Gastrocnemius medialis (tissue), 4 donors: ENCODE data around the gene CHST9. TPM values are rescaled to one million over a fixed set of nuclear protein-coding genes. Genes with fewer than 3 reads are reported as not detected.

Experiments
- ATAC-seq, 2 donors: fragments of 150-250 bp; one replicate each; pipeline ENCODE4 v1.9.1; 2016
- DNase-seq, 2 donors: peaks; one replicate each; pipeline ENCODE4 v3.0.0-alpha.2; 2019
- H3K27ac ChIP-seq, 4 donors: fragments of 200-600 bp; sonication (generic); 1 replicate in 1 of 4; 2 replicates in 3 of 4; pipeline ENCODE4 v1.5.1; 2016 to 2018; ENCODE audit warnings: mild to moderate bottlenecking in 2 of 4, moderate library complexity in 1 of 4
- H3K27me3 ChIP-seq, 3 donors: fragments of 200-600 bp; sonication (generic) in 2 of 3; 1 replicate in 1 of 3; 2 replicates in 2 of 3; pipeline versions ENCODE4 v1.5.1 to v1.6.0; 2016 to 2019; ENCODE audit warnings: mild to moderate bottlenecking in 1 of 3, moderate library complexity in 1 of 3
- H3K36me3 ChIP-seq, 2 donors: fragments of 200-600 bp; sonication (generic) in 1 of 2; one replicate each; pipeline ENCODE4 v1.5.1; 2017 to 2018
- H3K4me1 ChIP-seq, 2 donors: fragments of 200-600 bp; sonication (generic) in 1 of 2; one replicate each; pipeline ENCODE4 v1.5.1; 2016 to 2017; ENCODE audit warnings: mild to moderate bottlenecking in 2 of 2
- H3K4me3 ChIP-seq, 4 donors: fragments of 200-600 bp; sonication (generic) in 3 of 4; 1 replicate in 1 of 4; 2 replicates in 3 of 4; pipeline ENCODE4 v1.5.1; 2016 to 2019; ENCODE audit warnings: mild to moderate bottlenecking in 2 of 4
- H3K9me3 ChIP-seq, 3 donors: fragments of 200-600 bp; sonication (generic) in 2 of 3; 1 replicate in 1 of 3; 2 replicates in 2 of 3; pipeline ENCODE4 v1.5.1; 2016 to 2019
- POLR2A ChIP-seq, 2 donors: fragments of 450-650 bp; IDR thresholded peaks; one replicate each; pipeline ENCODE4 v1.6.1; 2017; ENCODE audit warnings: antibody characterized with exemption in 2 of 2, mild to moderate bottlenecking in 2 of 2, moderate library complexity in 2 of 2
- in situ Hi-C, 4 donors: fragments of 200-750 bp; cut with MboI; loops; one replicate each; pipeline versions ENCODE4 v1.15.0 to v1.8.0; 2017; ENCODE audit warnings: low sequenced_read_pairs in 4 of 4
- intact Hi-C: fragments of 100-400 bp; cut with DNase I; formaldehyde crosslinking; loops from one replicate; pipeline ENCODE4 v1.15.1; 2023; ENCODE audit warnings: low total_unique reads
- total RNA-seq, 4 donors: library from RNA; depleted of rRNA; stranded (reverse); fragments of >200 nt; gene quantifications; one replicate each; pipeline versions ENCODE4 v1.1.0 to v1.2.3, GENCODE V29; 2016
- TF ChIP-seq, protein P1 (sequence below), 5 experiments: fragments of 450-650 bp in 3 of 5; fragments of 200-600 bp in 2 of 5; sonication (generic) in 2 of 5; IDR thresholded peaks in 4 of 5; conservative IDR thresholded peaks in 1 of 5; 1 replicate in 4 of 5; 2 replicates in 1 of 5; pipeline ENCODE4 v1.5.1; 2016 to 2019; ENCODE audit warnings: antibody characterized with exemption in 5 of 5, mild to moderate bottlenecking in 3 of 5, moderate library complexity in 3 of 5

Gene CHST9
- total RNA-seq, 4 donors from 2014 or later = 0.07 TPM; not detected in 3

DNA sequence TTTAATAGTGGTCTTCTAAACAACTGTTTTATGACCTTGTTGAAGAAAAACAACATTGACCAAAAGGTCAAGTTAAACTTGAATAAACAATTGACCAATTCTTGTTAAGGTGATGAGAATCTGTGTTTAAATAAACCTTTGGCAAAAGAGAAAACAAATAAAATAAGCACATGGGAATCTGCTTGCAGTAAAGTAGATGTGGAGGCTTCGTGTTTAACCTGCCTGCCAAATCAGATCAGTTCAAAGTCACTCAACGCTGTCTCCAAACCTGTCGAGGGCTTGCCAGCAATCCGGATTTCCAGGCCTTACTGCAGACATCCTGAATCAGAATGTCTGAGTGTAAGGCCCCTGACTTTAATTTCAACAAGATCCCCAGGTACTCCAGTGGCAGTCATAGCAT, 264.5 kb downstream of the CHST9 start:
- DNase-seq = no peak
- TF ChIP-seq POLR2A (IDR thresholded peaks at IDR 0.05) = no peak
- TF ChIP-seq, protein P1, sequence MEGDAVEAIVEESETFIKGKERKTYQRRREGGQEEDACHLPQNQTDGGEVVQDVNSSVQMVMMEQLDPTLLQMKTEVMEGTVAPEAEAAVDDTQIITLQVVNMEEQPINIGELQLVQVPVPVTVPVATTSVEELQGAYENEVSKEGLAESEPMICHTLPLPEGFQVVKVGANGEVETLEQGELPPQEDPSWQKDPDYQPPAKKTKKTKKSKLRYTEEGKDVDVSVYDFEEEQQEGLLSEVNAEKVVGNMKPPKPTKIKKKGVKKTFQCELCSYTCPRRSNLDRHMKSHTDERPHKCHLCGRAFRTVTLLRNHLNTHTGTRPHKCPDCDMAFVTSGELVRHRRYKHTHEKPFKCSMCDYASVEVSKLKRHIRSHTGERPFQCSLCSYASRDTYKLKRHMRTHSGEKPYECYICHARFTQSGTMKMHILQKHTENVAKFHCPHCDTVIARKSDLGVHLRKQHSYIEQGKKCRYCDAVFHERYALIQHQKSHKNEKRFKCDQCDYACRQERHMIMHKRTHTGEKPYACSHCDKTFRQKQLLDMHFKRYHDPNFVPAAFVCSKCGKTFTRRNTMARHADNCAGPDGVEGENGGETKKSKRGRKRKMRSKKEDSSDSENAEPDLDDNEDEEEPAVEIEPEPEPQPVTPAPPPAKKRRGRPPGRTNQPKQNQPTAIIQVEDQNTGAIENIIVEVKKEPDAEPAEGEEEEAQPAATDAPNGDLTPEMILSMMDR (IDR thresholded peaks at IDR 0.05 in 4 of 5, conservative IDR thresholded peaks at IDR 0.05 in 1 of 5) = no peak
- no peak for ATAC-seq
- intact Hi-C loops (no loop called here), in situ Hi-C loops (no loop called here)
- Histone ChIP-seq H3K36me3 (no peaks in the 10 kb centered on the region), H3K27ac (no peak overlapping the region), H3K4me3 (no peak overlapping the region), H3K9me3 (no peaks in the 10 kb centered on the region), H3K27me3 (no peaks in the 10 kb centered on the region), H3K4me1 (peaks cover 0 to 5% of the 10 kb centered on the region in 2 donors)

DNA sequence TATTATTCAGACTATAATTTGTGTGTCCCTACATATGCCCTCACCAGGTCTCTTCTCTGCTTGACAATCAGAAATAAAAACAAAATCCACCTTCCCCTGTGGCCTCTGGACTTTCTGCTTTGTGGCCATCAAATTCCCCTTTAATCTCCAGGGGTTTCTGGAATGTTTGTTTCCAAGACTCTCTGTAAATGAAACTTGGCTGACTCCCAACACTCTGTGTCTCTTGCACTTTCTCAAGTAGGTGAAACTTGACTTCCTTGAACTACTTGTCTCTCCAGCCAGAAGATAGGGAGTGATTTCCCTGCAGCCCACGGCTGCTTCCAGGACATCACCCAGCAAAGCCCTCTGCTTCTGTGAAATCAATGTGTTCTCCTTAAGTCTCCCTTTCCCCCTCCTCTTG, 265.5 kb downstream of the CHST9 start:
- in situ Hi-C loops (no loop called here), intact Hi-C loops (no loop called here)
- Histone ChIP-seq H3K4me3 (no peak overlapping the region), H3K9me3 (no peaks in the 10 kb centered on the region), H3K36me3 (no peaks in the 10 kb centered on the region), H3K4me1 (no peaks in the 10 kb centered on the region), H3K27ac (no peak overlapping the region), H3K27me3 (no peaks in the 10 kb centered on the region)
- no peak for TF ChIP-seq POLR2A (IDR thresholded peaks at IDR 0.05)
- TF ChIP-seq, protein P1 (IDR thresholded peaks at IDR 0.05 in 4 of 5, conservative IDR thresholded peaks at IDR 0.05 in 1 of 5) = no peak
- ATAC-seq = no peak
- no peak for DNase-seq

DNA sequence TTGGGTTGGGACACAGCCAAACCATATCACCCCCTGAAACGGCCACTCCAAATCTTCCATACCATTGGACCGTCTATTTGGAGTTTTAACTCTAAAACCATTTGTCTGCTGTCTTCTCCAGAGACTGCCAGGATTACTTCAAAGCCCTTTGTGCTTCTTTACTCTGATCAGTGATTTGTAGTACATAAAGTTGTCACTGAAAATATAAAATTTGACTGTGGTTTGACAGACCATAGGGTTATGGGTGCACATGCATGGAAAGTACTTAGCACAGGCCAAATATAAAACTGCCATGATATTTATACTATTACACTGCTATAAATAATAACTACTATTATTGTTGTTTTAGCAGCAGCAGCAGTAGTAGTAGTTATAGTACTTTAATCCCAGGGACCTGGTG, 265.9 kb downstream of the CHST9 start:
- intact Hi-C loops = no loop called here

DNA sequence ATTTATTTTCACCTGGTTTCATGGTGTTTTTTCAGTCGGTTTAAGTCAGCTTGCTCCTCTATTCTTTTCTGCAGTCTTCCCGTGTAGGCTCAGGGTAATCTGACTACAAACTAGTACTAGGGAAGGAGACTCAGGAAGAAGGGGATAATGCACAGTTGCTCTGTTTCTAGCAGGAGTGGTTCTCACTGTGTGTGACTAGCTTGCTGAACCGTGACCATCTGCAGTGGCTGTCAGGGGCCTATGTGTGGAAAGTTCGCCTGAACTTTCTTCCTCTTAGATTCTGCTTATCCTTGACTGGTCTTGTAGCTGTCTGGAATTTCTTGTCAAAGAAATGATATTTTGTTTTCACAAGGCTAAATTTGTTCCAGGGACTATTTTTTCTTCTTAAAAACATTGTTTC, 273.3 kb downstream of the CHST9 start:
- no peaks in the 10 kb centered on the region for H3K36me3 ChIP-seq
- ATAC-seq (no peak), DNase-seq (no peak)
- H3K27ac ChIP-seq = no peak overlapping the region
- peaks cover 0 to 6% of the 10 kb centered on the region in 2 donors for H3K4me1 ChIP-seq
- H3K4me3 ChIP-seq = no peak overlapping the region
- TF ChIP-seq POLR2A (IDR thresholded peaks at IDR 0.05) = no peak
- TF ChIP-seq, protein P1 (IDR thresholded peaks at IDR 0.05 in 4 of 5, conservative IDR thresholded peaks at IDR 0.05 in 1 of 5) = no peak
- in situ Hi-C loops (no loop called here), intact Hi-C loops (no loop called here)
- H3K27me3 ChIP-seq = no peaks in the 10 kb centered on the region
- H3K9me3 ChIP-seq = no peaks in the 10 kb centered on the region

More for the DNA sequence above, 265.9 kb downstream of the CHST9 start:
- H3K27ac ChIP-seq = no peak overlapping the region
- no peaks in the 10 kb centered on the region for H3K4me1 ChIP-seq
- in situ Hi-C loops = no loop called here
- H3K36me3 ChIP-seq = no peaks in the 10 kb centered on the region
- no peaks in the 10 kb centered on the region for H3K27me3 ChIP-seq
- H3K4me3 ChIP-seq = no peak overlapping the region
- TF ChIP-seq, protein P1 (IDR thresholded peaks at IDR 0.05 in 4 of 5, conservative IDR thresholded peaks at IDR 0.05 in 1 of 5) = no peak
- no peak for TF ChIP-seq POLR2A (IDR thresholded peaks at IDR 0.05)
- ATAC-seq (no peak), DNase-seq (no peak)
- H3K9me3 ChIP-seq = no peaks in the 10 kb centered on the region
